Measurements from ENCODE around the gene ACTL6B.

GRCh38 chr7:100667331-100668068 lies 11.3 kb upstream of the ACTL6B start:
- TF ChIP-seq FOXK2 (IDR thresholded peaks at IDR 0.05) = no peak
- TF ChIP-seq BHLHE40 (IDR thresholded peaks at IDR 0.05; ENCODE audit: borderline replicate concordance) = no peak
- no peak for TF ChIP-seq FOXA1 (IDR thresholded peaks at IDR 0.05)
- no peak for TF ChIP-seq TARDBP (IDR thresholded peaks at IDR 0.05)
- no peak for TF ChIP-seq FOXM1 (IDR thresholded peaks at IDR 0.05; ENCODE audit: borderline replicate concordance)

Data from HEK293T (cell line).